T-helper 1 cell treated with Interleukin-12 subunit alpha and Interleukin-12 subunit beta and Interleukin-4 antibody, amounts not matched to agents 30 μg/mL and 1 μg/mL, for 36 hours (primary cell): ENCODE measurements around the gene ARHGEF19.
"Not testable (repeated sequence)": the region's sequence is repeated elsewhere in the genome, so short reads cannot be mapped to it uniquely, and the experiment has no call there.

ENCODE experiments used
- H3K27ac Mint-ChIP-seq: one replicate; pipeline ENCODE4 v1.8.0; 2021; ENCODE audit warnings: mild to moderate bottlenecking, mixed read lengths
- H3K27me3 Mint-ChIP-seq: one replicate; pipeline ENCODE4 v1.8.0; 2021; ENCODE audit warnings: low read depth, mixed read lengths
- H3K36me3 Mint-ChIP-seq: one replicate; pipeline ENCODE4 v1.8.0; 2021; ENCODE audit warnings: low read depth, mixed read lengths
- H3K4me1 Mint-ChIP-seq: one replicate; pipeline ENCODE4 v1.8.0; 2021; ENCODE audit warnings: low read depth, mixed read lengths
- H3K4me3 Mint-ChIP-seq: one replicate; pipeline ENCODE4 v1.8.0; 2021; ENCODE audit warnings: mild to moderate bottlenecking, moderate library complexity, mixed read lengths
- H3K9me3 Mint-ChIP-seq: one replicate; pipeline ENCODE4 v1.8.0; 2021; ENCODE audit warnings: mixed read lengths

ARHGEF19 gene

GRCh38 chr1:16207318-16208269 lies 4.9 kb downstream of the ARHGEF19 start:
- peaks cover 2% of the 10 kb centered on the region for H3K4me1 Mint-ChIP-seq
- peaks cover 6% of the 10 kb centered on the region for H3K27me3 Mint-ChIP-seq
- H3K9me3 Mint-ChIP-seq = no peaks in the 10 kb centered on the region
- H3K36me3 Mint-ChIP-seq = peaks cover 7% of the 10 kb centered on the region
- peak overlapping the region; percentile 95 for H3K27ac Mint-ChIP-seq
- H3K4me3 Mint-ChIP-seq = peak overlapping the region; percentile 90

GRCh38 chr1:16206547-16207317 lies 5.7 kb downstream of the ARHGEF19 start:
- peaks cover under 1% of the 10 kb centered on the region for H3K27me3 Mint-ChIP-seq

GRCh38 chr1:16205891-16206546 lies 6.4 kb downstream of the ARHGEF19 start:
- Mint-ChIP-seq H3K36me3 (peaks cover 7% of the 10 kb centered on the region), H3K4me1 (peaks cover 2% of the 10 kb centered on the region), H3K27ac (peak overlapping the region; percentile 95), H3K4me3 (peak overlapping the region; percentile 90), H3K27me3 (no peaks in the 10 kb centered on the region), H3K9me3 (no peaks in the 10 kb centered on the region)

More at GRCh38 chr1:16206547-16207317, 5.7 kb downstream of the ARHGEF19 start:
- H3K36me3 Mint-ChIP-seq = peaks cover 7% of the 10 kb centered on the region
- peak overlapping the region; percentile 95 for H3K27ac Mint-ChIP-seq
- peak overlapping the region; percentile 90 for H3K4me3 Mint-ChIP-seq
- H3K9me3 Mint-ChIP-seq = no peaks in the 10 kb centered on the region
- H3K4me1 Mint-ChIP-seq = peaks cover 2% of the 10 kb centered on the region

- Mint-ChIP-seq H3K4me3 (no peak overlapping the region), H3K9me3 (no peaks in the 10 kb centered on the region), H3K4me1 (peaks cover 2% of the 10 kb centered on the region), H3K36me3 (peaks cover 7% of the 10 kb centered on the region), H3K27me3 (no peaks in the 10 kb centered on the region), H3K27ac (no peak overlapping the region)
These were observed 7.1 kb downstream of the ARHGEF19 start for GRCh38 chr1:16205334-16205671.

GRCh38 chr1:16204634-16205333 lies 7.7 kb downstream of the ARHGEF19 start:
- Mint-ChIP-seq H3K9me3 (no peaks in the 10 kb centered on the region), H3K27ac (no peak overlapping the region)

GRCh38 chr1:16204216-16204615 lies 8.2 kb downstream of the ARHGEF19 start:
- peaks cover 7% of the 10 kb centered on the region for H3K36me3 Mint-ChIP-seq
- no peak overlapping the region for H3K4me3 Mint-ChIP-seq
- peaks cover 7% of the 10 kb centered on the region for H3K4me1 Mint-ChIP-seq
- no peaks in the 10 kb centered on the region for H3K27me3 Mint-ChIP-seq
- no peaks in the 10 kb centered on the region for H3K9me3 Mint-ChIP-seq
- no peak overlapping the region for H3K27ac Mint-ChIP-seq

More at GRCh38 chr1:16204634-16205333, 7.7 kb downstream of the ARHGEF19 start:
- Mint-ChIP-seq H3K4me1 (peaks cover 3% of the 10 kb centered on the region), H3K4me3 (peak overlapping the region; percentile 50), H3K36me3 (peaks cover 7% of the 10 kb centered on the region), H3K27me3 (no peaks in the 10 kb centered on the region)

- Mint-ChIP-seq H3K9me3 (no peaks in the 10 kb centered on the region), H3K4me1 (peaks cover 12% of the 10 kb centered on the region), H3K27me3 (no peaks in the 10 kb centered on the region), H3K36me3 (peaks cover 11% of the 10 kb centered on the region), H3K27ac (no peak overlapping the region), H3K4me3 (no peak overlapping the region)
These were observed 8.9 kb downstream of the ARHGEF19 start for GRCh38 chr1:16203550-16203949.

GRCh38 chr1:16202281-16203210 lies 9.9 kb downstream of the ARHGEF19 start:
- H3K4me3 Mint-ChIP-seq = no peak overlapping the region
- peaks cover 15% of the 10 kb centered on the region for H3K4me1 Mint-ChIP-seq
- H3K36me3 Mint-ChIP-seq = peaks cover 12% of the 10 kb centered on the region
- no peaks in the 10 kb centered on the region for H3K9me3 Mint-ChIP-seq
- H3K27me3 Mint-ChIP-seq = no peaks in the 10 kb centered on the region
- H3K27ac Mint-ChIP-seq = no peak overlapping the region

GRCh38 chr1:16199700-16200099 lies 12.8 kb downstream of the ARHGEF19 start:
- Mint-ChIP-seq H3K27ac (no peak overlapping the region), H3K36me3 (peaks cover 12% of the 10 kb centered on the region)

GRCh38 chr1:16199157-16199501 lies 13.3 kb downstream of the ARHGEF19 start:
- Mint-ChIP-seq H3K27ac (peak overlapping the region; percentile 43), H3K27me3 (no peaks in the 10 kb centered on the region), H3K4me1 (peaks cover 16% of the 10 kb centered on the region), H3K4me3 (no peak overlapping the region), H3K36me3 (peaks cover 9% of the 10 kb centered on the region), H3K9me3 (no peaks in the 10 kb centered on the region)

More at GRCh38 chr1:16199700-16200099, 12.8 kb downstream of the ARHGEF19 start:
- Mint-ChIP-seq H3K9me3 (no peaks in the 10 kb centered on the region), H3K27me3 (no peaks in the 10 kb centered on the region), H3K4me3 (no peak overlapping the region), H3K4me1 (peaks cover 16% of the 10 kb centered on the region)

- H3K27ac Mint-ChIP-seq = peak overlapping the region; percentile 43
- H3K4me1 Mint-ChIP-seq = peaks cover 16% of the 10 kb centered on the region
- no peaks in the 10 kb centered on the region for H3K9me3 Mint-ChIP-seq
These were observed 13.9 kb downstream of the ARHGEF19 start for GRCh38 chr1:16198444-16199156.

GRCh38 chr1:16196874-16197273 lies 15.6 kb downstream of the ARHGEF19 start:
- H3K27ac Mint-ChIP-seq = no peak overlapping the region
- H3K4me1 Mint-ChIP-seq = peaks cover 16% of the 10 kb centered on the region
- no peaks in the 10 kb centered on the region for H3K9me3 Mint-ChIP-seq
- H3K27me3 Mint-ChIP-seq = no peaks in the 10 kb centered on the region
- H3K36me3 Mint-ChIP-seq = peaks cover 5% of the 10 kb centered on the region
- no peak overlapping the region for H3K4me3 Mint-ChIP-seq

More at GRCh38 chr1:16198444-16199156, 13.9 kb downstream of the ARHGEF19 start:
- H3K36me3 Mint-ChIP-seq = peaks cover 7% of the 10 kb centered on the region
- no peak overlapping the region for H3K4me3 Mint-ChIP-seq
- no peaks in the 10 kb centered on the region for H3K27me3 Mint-ChIP-seq

- not testable (repeated sequence) for H3K4me3 Mint-ChIP-seq, H3K36me3 Mint-ChIP-seq, H3K9me3 Mint-ChIP-seq, H3K27ac Mint-ChIP-seq, H3K27me3 Mint-ChIP-seq
- H3K4me1 Mint-ChIP-seq = peaks cover 16% of the 10 kb centered on the region
These were observed 16.3 kb downstream of the ARHGEF19 start for GRCh38 chr1:16196139-16196538.
